ENCODE data around the gene TNFAIP8. TPM values are rescaled to one million over a fixed set of nuclear protein-coding genes. Genes with fewer than 3 reads are reported as not detected.
A peak's percentile ranks its signal among the peaks of the same experiment; 100 is the strongest.

The TNFAIP8 gene
- total and polyA plus RNA-seq, 10 of the 15 experiments (the other 5 are each of a cell fraction or from before 2014, with no cell fraction given), result 124 to 324 (median 177) TPM

GRCh38 chr5:119340597-119341218 is 15.1 kb upstream of the TNFAIP8 start (continued):
- TF ChIP-seq, protein P1, sequence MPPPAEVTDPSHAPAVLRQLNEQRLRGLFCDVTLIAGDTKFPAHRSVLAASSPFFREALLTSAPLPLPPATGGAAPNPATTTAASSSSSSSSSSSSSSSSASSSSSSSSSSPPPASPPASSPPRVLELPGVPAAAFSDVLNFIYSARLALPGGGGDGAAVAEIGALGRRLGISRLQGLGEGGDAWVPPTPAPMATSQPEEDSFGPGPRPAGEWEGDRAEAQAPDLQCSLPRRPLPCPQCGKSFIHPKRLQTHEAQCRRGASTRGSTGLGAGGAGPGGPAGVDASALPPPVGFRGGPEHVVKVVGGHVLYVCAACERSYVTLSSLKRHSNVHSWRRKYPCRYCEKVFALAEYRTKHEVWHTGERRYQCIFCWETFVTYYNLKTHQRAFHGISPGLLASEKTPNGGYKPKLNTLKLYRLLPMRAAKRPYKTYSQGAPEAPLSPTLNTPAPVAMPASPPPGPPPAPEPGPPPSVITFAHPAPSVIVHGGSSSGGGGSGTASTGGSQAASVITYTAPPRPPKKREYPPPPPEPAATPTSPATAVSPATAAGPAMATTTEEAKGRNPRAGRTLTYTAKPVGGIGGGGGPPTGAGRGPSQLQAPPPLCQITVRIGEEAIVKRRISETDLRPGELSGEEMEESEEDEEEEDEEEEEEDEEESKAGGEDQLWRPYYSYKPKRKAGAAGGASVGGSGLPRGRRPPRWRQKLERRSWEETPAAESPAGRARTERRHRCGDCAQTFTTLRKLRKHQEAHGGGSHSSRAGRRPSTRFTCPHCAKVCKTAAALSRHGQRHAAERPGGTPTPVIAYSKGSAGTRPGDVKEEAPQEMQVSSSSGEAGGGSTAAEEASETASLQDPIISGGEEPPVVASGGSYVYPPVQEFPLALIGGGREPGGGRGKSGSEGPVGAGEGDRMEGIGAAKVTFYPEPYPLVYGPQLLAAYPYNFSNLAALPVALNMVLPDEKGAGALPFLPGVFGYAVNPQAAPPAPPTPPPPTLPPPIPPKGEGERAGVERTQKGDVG (CRISPR knock-in tag; IDR thresholded peaks at IDR 0.05), result no peak
- TF ChIP-seq SP1 (IDR thresholded peaks at IDR 0.05; ENCODE audit: low read depth, low read length), result no peak
- no peak for TF ChIP-seq FOS (IDR thresholded peaks at IDR 0.05; ENCODE audit: borderline replicate concordance, extremely low read depth, insufficient read length)
- no peak for TF ChIP-seq SIX5 (IDR thresholded peaks at IDR 0.05; ENCODE audit: low read depth, low read length, severe bottlenecking)
- TF ChIP-seq KLF5 (IDR thresholded peaks at IDR 0.05; ENCODE audit: partially characterized antibody), result no peak
- peak; percentile 94 for TF ChIP-seq MEF2A (IDR thresholded peaks at IDR 0.05; ENCODE audit: insufficient read depth, low read depth, low read length)
- TF ChIP-seq BCL3 (IDR thresholded peaks at IDR 0.05; ENCODE audit: borderline replicate concordance, insufficient read depth, low read depth, low read length, poor library complexity, severe bottlenecking), result peak; percentile 68
- peak; percentile 47; the same call in 2 of the 3 replicates for TF ChIP-seq POU2F2 (IDR thresholded peaks at IDR 0.05; ENCODE audit: borderline replicate concordance, low read depth, low read length)
- 0 out of 2 replicates have a peak, but pooled peaks have one; percentile 53 for TF ChIP-seq PAX5 (IDR thresholded peaks at IDR 0.05; ENCODE audit: borderline replicate concordance, low read depth, low read length)
- TF ChIP-seq MYB (IDR thresholded peaks at IDR 0.05; ENCODE audit: borderline replicate concordance, low read depth, low read length), result peak; percentile 67; the same call in 1 of the 2 replicates
- TF ChIP-seq MEF2B (IDR thresholded peaks at IDR 0.05; ENCODE audit: partially characterized antibody, poor library complexity, severe bottlenecking), result peak; percentile 84
- no peak for TF ChIP-seq STAT1 (conservative IDR thresholded peaks at IDR 0.05)
- TF ChIP-seq TCF3 (IDR thresholded peaks at IDR 0.05; ENCODE audit: borderline replicate concordance, insufficient read depth, low read depth, low read length), result peak; percentile 85; the same call in 1 of the 2 replicates
- TF ChIP-seq, protein P2, sequence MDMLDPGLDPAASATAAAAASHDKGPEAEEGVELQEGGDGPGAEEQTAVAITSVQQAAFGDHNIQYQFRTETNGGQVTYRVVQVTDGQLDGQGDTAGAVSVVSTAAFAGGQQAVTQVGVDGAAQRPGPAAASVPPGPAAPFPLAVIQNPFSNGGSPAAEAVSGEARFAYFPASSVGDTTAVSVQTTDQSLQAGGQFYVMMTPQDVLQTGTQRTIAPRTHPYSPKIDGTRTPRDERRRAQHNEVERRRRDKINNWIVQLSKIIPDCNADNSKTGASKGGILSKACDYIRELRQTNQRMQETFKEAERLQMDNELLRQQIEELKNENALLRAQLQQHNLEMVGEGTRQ (IDR thresholded peaks at IDR 0.05; ENCODE audit: borderline replicate concordance, low read depth, low read length), result no peak
- 0 out of 2 replicates have a peak, but pooled peaks have one; percentile 16 for TF ChIP-seq SMAD5 (IDR thresholded peaks at IDR 0.05; ENCODE audit: low read depth)
- TF ChIP-seq, protein P3, sequence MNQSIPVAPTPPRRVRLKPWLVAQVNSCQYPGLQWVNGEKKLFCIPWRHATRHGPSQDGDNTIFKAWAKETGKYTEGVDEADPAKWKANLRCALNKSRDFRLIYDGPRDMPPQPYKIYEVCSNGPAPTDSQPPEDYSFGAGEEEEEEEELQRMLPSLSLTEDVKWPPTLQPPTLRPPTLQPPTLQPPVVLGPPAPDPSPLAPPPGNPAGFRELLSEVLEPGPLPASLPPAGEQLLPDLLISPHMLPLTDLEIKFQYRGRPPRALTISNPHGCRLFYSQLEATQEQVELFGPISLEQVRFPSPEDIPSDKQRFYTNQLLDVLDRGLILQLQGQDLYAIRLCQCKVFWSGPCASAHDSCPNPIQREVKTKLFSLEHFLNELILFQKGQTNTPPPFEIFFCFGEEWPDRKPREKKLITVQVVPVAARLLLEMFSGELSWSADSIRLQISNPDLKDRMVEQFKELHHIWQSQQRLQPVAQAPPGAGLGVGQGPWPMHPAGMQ (IDR thresholded peaks at IDR 0.05; ENCODE audit: borderline replicate concordance), result no peak
- no peak for TF ChIP-seq BRCA1 (IDR thresholded peaks at IDR 0.05; ENCODE audit: low read depth, low read length)
- TF ChIP-seq EP300 (IDR thresholded peaks at IDR 0.05; ENCODE audit: borderline replicate concordance in 1 of 2, control insufficient read depth in 1 of 2, low read depth in 2 of 2, low read length in 2 of 2), result peak; percentile 55 to 86; a peak in 3 of 4 replicates
- TF ChIP-seq HDAC2 (IDR thresholded peaks at IDR 0.05), result no peak
- no peak for TF ChIP-seq SREBF1 (IDR thresholded peaks at IDR 0.05; ENCODE audit: low read length)
- TF ChIP-seq, protein P4, sequence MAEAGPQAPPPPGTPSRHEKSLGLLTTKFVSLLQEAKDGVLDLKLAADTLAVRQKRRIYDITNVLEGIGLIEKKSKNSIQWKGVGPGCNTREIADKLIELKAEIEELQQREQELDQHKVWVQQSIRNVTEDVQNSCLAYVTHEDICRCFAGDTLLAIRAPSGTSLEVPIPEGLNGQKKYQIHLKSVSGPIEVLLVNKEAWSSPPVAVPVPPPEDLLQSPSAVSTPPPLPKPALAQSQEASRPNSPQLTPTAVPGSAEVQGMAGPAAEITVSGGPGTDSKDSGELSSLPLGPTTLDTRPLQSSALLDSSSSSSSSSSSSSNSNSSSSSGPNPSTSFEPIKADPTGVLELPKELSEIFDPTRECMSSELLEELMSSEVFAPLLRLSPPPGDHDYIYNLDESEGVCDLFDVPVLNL (IDR thresholded peaks at IDR 0.05; ENCODE audit: low read depth, low read length), result no peak
- no peak for TF ChIP-seq LARP7 (IDR thresholded peaks at IDR 0.05)

Data from GM12878 (cell line).